ENCODE data around the gene PPARD.

Gene PPARD

GRCh38 chr6:35402136-35402855 lies 59.9 kb downstream of the PPARD start:
- H3K4me3 ChIP-seq: no peak overlapping the region
- no peak for DNase-seq (ENCODE audit: low read depth, low spot score)

GRCh38 chr6:35402856-35403191 lies 60.5 kb downstream of the PPARD start:
- no peak for TF ChIP-seq POLR2AphosphoS5 (IDR thresholded peaks at IDR 0.05; ENCODE audit: borderline replicate concordance, low read depth, low read length)
- TF ChIP-seq FOXP2 (optimal IDR thresholded peaks at IDR 0.05; ENCODE audit: control extremely low read depth, extremely low read length, insufficient read depth): no peak
- TF ChIP-seq EZH2 (IDR thresholded peaks at IDR 0.05): no peak

More at GRCh38 chr6:35402136-35402855, 59.9 kb downstream of the PPARD start:
- no peak overlapping the region for H3K9ac ChIP-seq (ENCODE audit: insufficient read length)
- H3K27ac ChIP-seq: no peak overlapping the region
- TF ChIP-seq FOXP2 (optimal IDR thresholded peaks at IDR 0.05; ENCODE audit: control extremely low read depth, extremely low read length, insufficient read depth) (no peak), POLR2AphosphoS5 (IDR thresholded peaks at IDR 0.05; ENCODE audit: borderline replicate concordance, low read depth, low read length) (no peak), EZH2 (IDR thresholded peaks at IDR 0.05) (no peak)
- H3K36me3 ChIP-seq (ENCODE audit: insufficient read depth, low read length): no peaks in the 10 kb centered on the region
- H3K9me3 ChIP-seq (ENCODE audit: low read depth, low read length): no peaks in the 10 kb centered on the region

GRCh38 chr6:35403544-35404442 lies 61.4 kb downstream of the PPARD start:
- DNase-seq (ENCODE audit: low read depth, low spot score): no peak
- Histone ChIP-seq H3K9me3 (ENCODE audit: low read depth, low read length) (no peaks in the 10 kb centered on the region), H3K4me3 (no peak overlapping the region), H3K27ac (no peak overlapping the region), H3K36me3 (ENCODE audit: insufficient read depth, low read length) (no peaks in the 10 kb centered on the region), H3K9ac (ENCODE audit: insufficient read length) (no peak overlapping the region)
- no peak for TF ChIP-seq EZH2 (IDR thresholded peaks at IDR 0.05)
- no peak for TF ChIP-seq POLR2AphosphoS5 (IDR thresholded peaks at IDR 0.05; ENCODE audit: borderline replicate concordance, low read depth, low read length)
- TF ChIP-seq FOXP2 (optimal IDR thresholded peaks at IDR 0.05; ENCODE audit: control extremely low read depth, extremely low read length, insufficient read depth): no peak

More at GRCh38 chr6:35402856-35403191, 60.5 kb downstream of the PPARD start:
- no peak overlapping the region for H3K9ac ChIP-seq (ENCODE audit: insufficient read length)
- no peak overlapping the region for H3K27ac ChIP-seq
- DNase-seq (ENCODE audit: low read depth, low spot score): no peak
- no peaks in the 10 kb centered on the region for H3K9me3 ChIP-seq (ENCODE audit: low read depth, low read length)
- no peak overlapping the region for H3K4me3 ChIP-seq
- no peaks in the 10 kb centered on the region for H3K36me3 ChIP-seq (ENCODE audit: insufficient read depth, low read length)

GRCh38 chr6:35406711-35407485 lies 64.5 kb downstream of the PPARD start:
- no peak overlapping the region for H3K27ac ChIP-seq
- DNase-seq (ENCODE audit: low read depth, low spot score): no peak
- H3K9me3 ChIP-seq (ENCODE audit: low read depth, low read length): no peaks in the 10 kb centered on the region
- no peak overlapping the region for H3K9ac ChIP-seq (ENCODE audit: insufficient read length)
- H3K4me3 ChIP-seq: no peak overlapping the region
- no peaks in the 10 kb centered on the region for H3K36me3 ChIP-seq (ENCODE audit: insufficient read depth, low read length)
- TF ChIP-seq FOXP2 (optimal IDR thresholded peaks at IDR 0.05; ENCODE audit: control extremely low read depth, extremely low read length, insufficient read depth): no peak
- no peak for TF ChIP-seq EZH2 (IDR thresholded peaks at IDR 0.05)
- TF ChIP-seq POLR2AphosphoS5 (IDR thresholded peaks at IDR 0.05; ENCODE audit: borderline replicate concordance, low read depth, low read length): no peak

GRCh38 chr6:35409245-35409644 lies 66.9 kb downstream of the PPARD start:
- TF ChIP-seq EZH2 (IDR thresholded peaks at IDR 0.05) (no peak), POLR2AphosphoS5 (IDR thresholded peaks at IDR 0.05; ENCODE audit: borderline replicate concordance, low read depth, low read length) (no peak)
- Histone ChIP-seq H3K36me3 (ENCODE audit: insufficient read depth, low read length) (no peaks in the 10 kb centered on the region), H3K9ac (ENCODE audit: insufficient read length) (no peak overlapping the region), H3K9me3 (ENCODE audit: low read depth, low read length) (no peaks in the 10 kb centered on the region), H3K27ac (no peak overlapping the region), H3K4me3 (no peak overlapping the region)
- no peak for DNase-seq (ENCODE audit: low read depth, low spot score)

- Histone ChIP-seq H3K4me3 (no peak overlapping the region), H3K36me3 (ENCODE audit: insufficient read depth, low read length) (no peaks in the 10 kb centered on the region), H3K9ac (ENCODE audit: insufficient read length) (no peak overlapping the region), H3K27ac (no peak overlapping the region), H3K9me3 (ENCODE audit: low read depth, low read length) (no peaks in the 10 kb centered on the region)
- no peak for DNase-seq (ENCODE audit: low read depth, low spot score)
- no peak for TF ChIP-seq EZH2 (IDR thresholded peaks at IDR 0.05)
- no peak for TF ChIP-seq FOXP2 (optimal IDR thresholded peaks at IDR 0.05; ENCODE audit: control extremely low read depth, extremely low read length, insufficient read depth)
- no peak for TF ChIP-seq POLR2AphosphoS5 (IDR thresholded peaks at IDR 0.05; ENCODE audit: borderline replicate concordance, low read depth, low read length)
Measured at GRCh38 chr6:35410131-35410530, 67.8 kb downstream of the PPARD start.

GRCh38 chr6:35411066-35411465 lies 68.7 kb downstream of the PPARD start:
- no peak for DNase-seq (ENCODE audit: low read depth, low spot score)
- Histone ChIP-seq H3K9me3 (ENCODE audit: low read depth, low read length) (no peaks in the 10 kb centered on the region), H3K4me3 (no peak overlapping the region), H3K27ac (no peak overlapping the region), H3K36me3 (ENCODE audit: insufficient read depth, low read length) (no peaks in the 10 kb centered on the region), H3K9ac (ENCODE audit: insufficient read length) (no peak overlapping the region)
- TF ChIP-seq EZH2 (IDR thresholded peaks at IDR 0.05) (no peak), POLR2AphosphoS5 (IDR thresholded peaks at IDR 0.05; ENCODE audit: borderline replicate concordance, low read depth, low read length) (no peak), FOXP2 (optimal IDR thresholded peaks at IDR 0.05; ENCODE audit: control extremely low read depth, extremely low read length, insufficient read depth) (no peak)

- H3K27ac ChIP-seq: no peak overlapping the region
- TF ChIP-seq FOXP2 (optimal IDR thresholded peaks at IDR 0.05; ENCODE audit: control extremely low read depth, extremely low read length, insufficient read depth): no peak
- TF ChIP-seq EZH2 (IDR thresholded peaks at IDR 0.05): no peak
- no peak for TF ChIP-seq POLR2AphosphoS5 (IDR thresholded peaks at IDR 0.05; ENCODE audit: borderline replicate concordance, low read depth, low read length)
- no peaks in the 10 kb centered on the region for H3K36me3 ChIP-seq (ENCODE audit: insufficient read depth, low read length)
- no peak overlapping the region for H3K9ac ChIP-seq (ENCODE audit: insufficient read length)
- H3K9me3 ChIP-seq (ENCODE audit: low read depth, low read length): no peaks in the 10 kb centered on the region
- no peak overlapping the region for H3K4me3 ChIP-seq
- no peak for DNase-seq (ENCODE audit: low read depth, low spot score)
Measured at GRCh38 chr6:35412102-35412501, 69.7 kb downstream of the PPARD start.
